Cardiac muscle cell (in vitro differentiated cells and primary cell): Measurements from ENCODE around the gene VKORC1. TPM values are rescaled to one million over a fixed set of nuclear protein-coding genes. Genes with fewer than 3 reads are reported as not detected.

Experiments
- DNase-seq, 2 donors: peaks; one replicate each; pipeline versions ENCODE4 v3.0.0 to v3.0.0-alpha.2; 2010 to 2017; ENCODE audit warnings: low read depth in 1 of 2, low spot score in 1 of 2
- H3K27ac ChIP-seq: fragments of 200-600 bp; sonication (generic); 2 replicates; pipeline ENCODE4 v1.5.1; 2016
- H3K27me3 ChIP-seq: fragments of 200-600 bp; sonication (generic); 2 replicates; pipeline ENCODE4 v1.6.0; 2016; ENCODE audit warnings: control low read depth
- H3K36me3 ChIP-seq: fragments of 200-600 bp; sonication (generic); 2 replicates; pipeline ENCODE4 v1.5.1; 2016; ENCODE audit warnings: control low read depth
- H3K4me1 ChIP-seq: fragments of 200-600 bp; sonication (generic); 2 replicates; pipeline ENCODE4 v1.8.1; 2017; ENCODE audit warnings: low read depth, mild to moderate bottlenecking, mixed run types
- H3K4me3 ChIP-seq: fragments of 200-600 bp; sonication (generic); 2 replicates; pipeline ENCODE4 v1.5.1; 2016; ENCODE audit warnings: mild to moderate bottlenecking
- H3K9me3 ChIP-seq: fragments of 200-600 bp; sonication (generic); 2 replicates; pipeline ENCODE4 v1.5.1; 2017; ENCODE audit warnings: low read depth, mild to moderate bottlenecking, control low read depth
- CTCF ChIP-seq: IDR thresholded peaks from 2 replicates; pipeline ENCODE4 v1.5.1; 2012; ENCODE audit warnings: low read depth, mild to moderate bottlenecking, low read length
- polyA plus RNA-seq: library from polyadenylated mRNA; unstranded; fragments of >200 nt; fragmentation: Nextera tagmentation; extraction: Ambion mirVana; gene quantifications from 2 replicates; pipeline ENCODE4 v1.2.1, GENCODE V29; 2016
- total RNA-seq: library from RNA; depleted of rRNA; stranded (reverse); fragments of >200 nt; gene quantifications from 2 replicates; pipeline ENCODE4 v1.2.3, GENCODE V29; 2016

The VKORC1 gene
- total and polyA plus RNA-seq, 2 experiments from 2014 or later, result 146 to 161 TPM

DNA sequence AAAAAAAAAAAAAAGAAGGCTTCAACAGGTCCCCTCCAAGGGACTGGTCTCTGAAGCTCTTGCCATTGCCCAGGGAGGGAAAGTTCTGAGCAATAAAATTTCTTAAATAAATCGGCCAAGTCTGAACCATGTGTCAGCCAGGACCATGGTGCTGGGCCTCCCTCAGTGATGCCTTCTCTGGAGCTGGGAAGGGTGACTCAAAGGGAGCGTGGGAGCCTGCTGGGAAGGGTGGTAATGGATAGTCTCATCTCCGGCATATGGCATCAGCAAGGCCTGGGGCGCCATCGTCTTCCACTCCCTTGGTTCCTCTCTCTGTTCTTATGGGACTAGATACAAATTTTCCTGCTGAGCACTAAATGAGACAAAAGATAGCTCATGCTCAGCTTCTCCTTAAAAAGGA is 2.3 kb downstream of the VKORC1 start:
- no peak for TF ChIP-seq CTCF
- no peak for DNase-seq

DNA sequence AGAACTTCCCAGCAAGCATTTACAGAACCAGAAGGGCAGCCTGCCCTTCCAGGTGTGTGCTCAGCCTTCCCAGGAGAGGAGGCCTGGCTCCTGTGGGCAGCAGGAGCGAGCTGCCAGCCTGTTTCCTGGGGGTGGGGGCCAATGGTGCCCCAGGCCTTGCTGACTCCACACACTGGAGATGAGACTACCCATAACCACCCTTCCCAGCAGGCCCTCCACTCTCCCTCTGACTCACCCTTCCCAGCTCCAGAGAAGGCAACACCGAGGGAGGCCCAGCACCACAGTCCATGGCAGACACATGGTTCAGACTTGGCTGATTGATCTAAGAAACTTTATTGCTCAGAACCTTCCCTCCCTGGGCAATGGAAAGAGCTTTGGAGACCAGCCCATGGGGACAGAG is 4.1 kb downstream of the VKORC1 start:
- H3K4me1 ChIP-seq, result peaks cover 4% of the 10 kb centered on the region
- no peak overlapping the region for H3K4me3 ChIP-seq
- TF ChIP-seq CTCF, result no peak
- H3K9me3 ChIP-seq, result no peaks in the 10 kb centered on the region
- no peak for DNase-seq
- no peaks in the 10 kb centered on the region for H3K36me3 ChIP-seq
- no peaks in the 10 kb centered on the region for H3K27me3 ChIP-seq
- no peak overlapping the region for H3K27ac ChIP-seq

More for the DNA sequence above, 2.3 kb downstream of the VKORC1 start:
- Histone ChIP-seq H3K9me3 (no peaks in the 10 kb centered on the region), H3K4me3 (no peak overlapping the region), H3K27me3 (no peaks in the 10 kb centered on the region), H3K27ac (no peak overlapping the region), H3K4me1 (peaks cover 4% of the 10 kb centered on the region), H3K36me3 (no peaks in the 10 kb centered on the region)

GRCh38 chr16:31089199-31089598 is 5.4 kb downstream of the VKORC1 start:
- H3K27ac ChIP-seq, result no peak overlapping the region
- H3K4me1 ChIP-seq, result peaks cover 4% of the 10 kb centered on the region
- H3K27me3 ChIP-seq, result no peaks in the 10 kb centered on the region
- no peak overlapping the region for H3K4me3 ChIP-seq
- no peak for TF ChIP-seq CTCF
- no peaks in the 10 kb centered on the region for H3K36me3 ChIP-seq
- DNase-seq, result no peak
- no peaks in the 10 kb centered on the region for H3K9me3 ChIP-seq

GRCh38 chr16:31088459-31089183 is 6.0 kb downstream of the VKORC1 start, which contains the start of gene PRSS53:
Gene PRSS53, minus strand, starts transcription at chr16:31088943. Its CDS starts 134 bp downstream, at chr16:31088809.
- H3K4me3 ChIP-seq, result no peak within 1 kb of the TSS

DNA sequence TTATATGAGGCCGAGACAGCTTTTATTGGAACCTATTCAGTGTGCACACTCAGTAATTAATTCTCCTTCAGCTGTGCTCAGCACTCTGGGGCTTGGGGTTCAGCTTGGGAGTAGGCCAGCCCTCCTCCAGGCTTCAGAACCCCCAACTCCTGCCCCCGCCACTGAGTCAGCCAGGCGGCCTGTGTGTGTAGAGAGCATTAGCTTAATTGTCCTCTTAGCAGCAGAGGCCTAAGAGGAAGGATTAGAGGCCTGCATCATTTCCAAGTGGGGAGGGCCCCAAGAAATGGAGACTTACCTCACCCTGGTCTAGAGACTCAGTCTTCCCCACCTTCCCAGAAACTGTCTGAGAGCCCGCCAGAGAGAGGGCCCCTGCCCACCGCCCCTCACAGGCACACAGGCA is 6.6 kb downstream of the VKORC1 start:
- no peak for DNase-seq
- H3K4me3 ChIP-seq, result no peak overlapping the region

More at GRCh38 chr16:31088459-31089183, 6.0 kb downstream of the VKORC1 start, which contains the start of gene PRSS53:
- H3K4me1 ChIP-seq, result peaks cover 4% of the 10 kb centered on the region
- H3K36me3 ChIP-seq, result no peaks in the 10 kb centered on the region
- H3K27me3 ChIP-seq, result no peaks in the 10 kb centered on the region
- H3K27ac ChIP-seq, result no peak within 1 kb of the TSS
- no peak for TF ChIP-seq CTCF
- no peak for DNase-seq
- H3K9me3 ChIP-seq, result no peaks in the 10 kb centered on the region

More for the DNA sequence above, 6.6 kb downstream of the VKORC1 start:
- Histone ChIP-seq H3K27me3 (no peaks in the 10 kb centered on the region), H3K9me3 (no peaks in the 10 kb centered on the region), H3K36me3 (no peaks in the 10 kb centered on the region), H3K4me1 (no peaks in the 10 kb centered on the region), H3K27ac (no peak overlapping the region)
- TF ChIP-seq CTCF, result no peak
